ENCODE results near the gene AHCYL1. TPM values are rescaled to one million over a fixed set of nuclear protein-coding genes. Genes with fewer than 3 reads are reported as not detected.

Gene AHCYL1
- polyA plus RNA-seq, 1 experiment: 133 TPM

DNA sequence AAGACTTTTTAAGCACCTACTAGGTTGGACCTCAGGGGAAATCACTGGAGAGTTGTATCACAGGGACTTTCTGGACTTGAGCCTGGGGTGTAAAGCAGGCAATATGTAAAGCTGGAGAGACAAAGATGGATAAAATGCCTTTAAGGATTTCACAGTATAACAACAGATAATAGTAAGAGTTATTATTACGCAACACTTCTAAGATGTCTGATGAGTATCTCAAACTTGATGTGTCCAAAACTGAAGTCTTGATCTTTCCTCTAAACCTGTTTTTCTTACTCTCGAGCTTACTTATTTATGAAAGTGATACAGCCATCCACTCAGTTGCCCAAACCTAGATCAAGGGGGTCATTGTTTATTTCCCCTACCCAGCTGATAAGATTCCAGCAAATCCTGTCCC, 47.8 kb downstream of the AHCYL1 start:
- TF ChIP-seq, protein P1, sequence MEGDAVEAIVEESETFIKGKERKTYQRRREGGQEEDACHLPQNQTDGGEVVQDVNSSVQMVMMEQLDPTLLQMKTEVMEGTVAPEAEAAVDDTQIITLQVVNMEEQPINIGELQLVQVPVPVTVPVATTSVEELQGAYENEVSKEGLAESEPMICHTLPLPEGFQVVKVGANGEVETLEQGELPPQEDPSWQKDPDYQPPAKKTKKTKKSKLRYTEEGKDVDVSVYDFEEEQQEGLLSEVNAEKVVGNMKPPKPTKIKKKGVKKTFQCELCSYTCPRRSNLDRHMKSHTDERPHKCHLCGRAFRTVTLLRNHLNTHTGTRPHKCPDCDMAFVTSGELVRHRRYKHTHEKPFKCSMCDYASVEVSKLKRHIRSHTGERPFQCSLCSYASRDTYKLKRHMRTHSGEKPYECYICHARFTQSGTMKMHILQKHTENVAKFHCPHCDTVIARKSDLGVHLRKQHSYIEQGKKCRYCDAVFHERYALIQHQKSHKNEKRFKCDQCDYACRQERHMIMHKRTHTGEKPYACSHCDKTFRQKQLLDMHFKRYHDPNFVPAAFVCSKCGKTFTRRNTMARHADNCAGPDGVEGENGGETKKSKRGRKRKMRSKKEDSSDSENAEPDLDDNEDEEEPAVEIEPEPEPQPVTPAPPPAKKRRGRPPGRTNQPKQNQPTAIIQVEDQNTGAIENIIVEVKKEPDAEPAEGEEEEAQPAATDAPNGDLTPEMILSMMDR (IDR thresholded peaks at IDR 0.05; ENCODE audit: low read depth, low read length): no peak
- ChIA-PET CTCF (interaction anchor here (1.4 to 1.7 kb wide), 2 partner anchors 21 to 73 kb away, joined by 3 to 5 read pairs; no protein-coding TSS in a partner anchor), POLR2A (no interaction called here)
- Histone ChIP-seq H3K27ac (ENCODE audit: low read depth, low read length) (no peak overlapping the region), H3K9me3 (ENCODE audit: control insufficient read depth, insufficient read depth, low read length) (no peaks in the 10 kb centered on the region), H3K27me3 (ENCODE audit: control insufficient read depth, insufficient read depth, low read length) (no peaks in the 10 kb centered on the region), H3K4me3 (ENCODE audit: low read depth, low read length) (no peak overlapping the region)
- DNase-seq (ENCODE audit: low read depth, low spot score): no peak

- Histone ChIP-seq H3K4me3 (ENCODE audit: low read depth, low read length) (no peak overlapping the region), H3K9me3 (ENCODE audit: control insufficient read depth, insufficient read depth, low read length) (no peaks in the 10 kb centered on the region), H3K27ac (ENCODE audit: low read depth, low read length) (no peak overlapping the region), H3K27me3 (ENCODE audit: control insufficient read depth, insufficient read depth, low read length) (no peaks in the 10 kb centered on the region)
- TF ChIP-seq, protein P1 (IDR thresholded peaks at IDR 0.05; ENCODE audit: low read depth, low read length): no peak
- ChIA-PET CTCF (interaction anchor here (1.7 kb wide), 1 partner anchor 72 kb away, joined by 5 read pairs; no protein-coding TSS in a partner anchor), POLR2A (no interaction called here)
- no peak for DNase-seq (ENCODE audit: low read depth, low spot score)
These were observed 48.9 kb downstream of the AHCYL1 start for GRCh38 chr1:110033421-110033820.

- Histone ChIP-seq H3K27ac (ENCODE audit: low read depth, low read length) (no peak overlapping the region), H3K4me3 (ENCODE audit: low read depth, low read length) (peak overlapping the region; percentile 46), H3K9me3 (ENCODE audit: control insufficient read depth, insufficient read depth, low read length) (no peaks in the 10 kb centered on the region), H3K27me3 (ENCODE audit: control insufficient read depth, insufficient read depth, low read length) (no peaks in the 10 kb centered on the region)
- ChIA-PET POLR2A (interaction anchor here (0.7 to 1.6 kb wide), 5 partner anchors 10 to 486 kb away, joined by 3 to 11 read pairs (median 4); partner anchors contain the start of genes AHCYL1, GNAI3 and RBM15), CTCF (interaction anchor here (1.1 kb wide), 2 partner anchors 19 to 83 kb away, joined by 3 to 4 read pairs; no protein-coding TSS in a partner anchor)
- no peak for DNase-seq (ENCODE audit: low read depth, low spot score)
- TF ChIP-seq, protein P1 (IDR thresholded peaks at IDR 0.05; ENCODE audit: low read depth, low read length): no peak
These were observed 49.5 kb downstream of the AHCYL1 start for GRCh38 chr1:110034040-110034450.

GRCh38 chr1:110034451-110035235, 50.1 kb downstream of the AHCYL1 start, which contains the start of gene STRIP1:
TSS of gene STRIP1 (plus strand) at chr1:110034624. CDS start at chr1:110034638, 14 bp downstream.
- POLR2A ChIA-PET: interaction anchor here (0.7 to 1.6 kb wide), 6 partner anchors 11 to 486 kb away, joined by 3 to 11 read pairs (median 4); partner anchors contain the start of genes AHCYL1, GNAI3 and RBM15
- TF ChIP-seq, protein P1 (IDR thresholded peaks at IDR 0.05; ENCODE audit: low read depth, low read length): no peak
- H3K9me3 ChIP-seq (ENCODE audit: control insufficient read depth, insufficient read depth, low read length): no peaks in the 10 kb centered on the region
- peak within 1 kb of the TSS; percentile 54 for H3K27ac ChIP-seq (ENCODE audit: low read depth, low read length)
- H3K27me3 ChIP-seq (ENCODE audit: control insufficient read depth, insufficient read depth, low read length): no peaks in the 10 kb centered on the region
- CTCF ChIA-PET: interaction anchor here (0.7 to 2.6 kb wide), 5 partner anchors 18 to 257 kb away, joined by 3 to 16 read pairs (median 4); no protein-coding TSS in a partner anchor
- DNase-seq (ENCODE audit: low read depth, low spot score): peak; percentile 95
- peak within 1 kb of the TSS; percentile 81 for H3K4me3 ChIP-seq (ENCODE audit: low read depth, low read length)

Data from AG04450 (cell line).